ENCODE data around the gene ATP6V1B1. TPM values are rescaled to one million over a fixed set of nuclear protein-coding genes. Genes with fewer than 3 reads are reported as not detected.

ATP6V1B1 gene
- total RNA-seq, 4 donors from 2014 or later = 0.97 to 1.2 TPM; not detected in 2

DNA sequence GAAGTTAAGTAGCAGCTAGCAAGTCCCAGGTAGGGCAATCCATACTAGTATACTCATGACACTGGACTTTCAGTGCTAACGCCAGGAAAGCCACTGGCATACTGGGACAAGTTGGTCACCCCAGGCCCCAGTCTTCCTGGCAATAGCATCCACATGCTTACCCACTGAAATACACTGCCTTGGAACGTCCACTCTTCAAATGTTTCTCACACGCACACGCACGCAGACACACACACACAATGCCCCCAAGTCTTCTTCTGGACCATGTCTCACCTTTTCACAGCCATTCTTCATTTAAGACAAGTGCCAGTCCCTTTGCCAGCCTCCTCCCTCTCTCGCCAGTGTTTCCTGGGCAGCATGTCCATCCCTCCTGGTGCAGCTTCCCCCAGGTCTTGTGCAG, 67.7 kb downstream of the ATP6V1B1 start:
- no peaks in the 10 kb centered on the region for H3K27me3 ChIP-seq
- no peaks in the 10 kb centered on the region for H3K36me3 ChIP-seq
- H3K27ac ChIP-seq = no peak overlapping the region
- no peaks in the 10 kb centered on the region for H3K9me3 ChIP-seq
- TF ChIP-seq POLR2A (IDR thresholded peaks at IDR 0.05) = no peak
- 78 to 87% methylated on average over 6 of the region's 6 CpGs for WGBS, 2 donors
- DNase-seq = no peak
- H3K4me1 ChIP-seq = peaks cover 0 to 20% (median 10%) of the 10 kb centered on the region in 3 donors
- intact Hi-C loops (cut with DNase I) = no loop called here
- H3K4me3 ChIP-seq = no peak overlapping the region

DNA sequence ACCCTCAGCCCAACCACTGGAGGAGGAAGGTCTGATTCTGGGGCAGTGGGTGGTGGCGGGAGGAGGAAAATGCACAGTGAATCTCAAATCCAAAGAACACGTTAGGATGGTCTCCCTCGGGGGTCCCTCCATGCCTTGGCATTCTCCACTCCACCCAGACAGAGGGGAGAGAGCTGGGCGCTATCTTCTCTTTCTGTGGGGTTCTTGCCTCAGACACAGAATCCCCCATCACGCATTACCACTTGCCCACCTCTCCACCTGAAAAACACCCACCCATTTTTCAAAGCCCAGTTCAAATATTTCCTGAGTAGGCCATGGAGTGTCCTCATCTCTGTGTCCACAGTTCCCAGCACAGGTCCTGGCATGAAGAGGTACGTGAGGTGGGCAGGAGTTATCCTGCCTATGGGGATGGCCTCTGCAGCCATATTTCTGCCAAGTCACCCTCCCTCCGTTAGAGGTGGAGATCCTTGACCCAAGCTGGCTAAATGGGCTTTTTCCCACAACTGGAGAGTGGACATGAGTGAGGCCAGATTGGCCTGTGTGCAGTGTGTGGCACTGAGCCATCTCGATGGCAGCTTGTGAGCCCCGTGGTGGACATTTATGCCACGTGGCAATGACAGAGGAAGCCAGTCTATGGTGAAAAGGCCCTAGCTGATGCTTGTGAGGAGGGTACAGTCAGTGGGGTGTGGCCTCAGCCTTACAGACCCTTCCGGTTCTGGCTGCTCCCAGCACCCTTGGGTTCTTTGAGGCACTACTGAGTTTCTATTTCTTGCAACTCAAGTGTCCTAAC, 68.5 kb downstream of the ATP6V1B1 start:
- Histone ChIP-seq H3K4me3 (no peak overlapping the region), H3K36me3 (no peaks in the 10 kb centered on the region), H3K27me3 (peaks cover 0 to 3% (median 0%) of the 10 kb centered on the region in 4 donors), H3K27ac (no peak overlapping the region), H3K9me3 (no peaks in the 10 kb centered on the region), H3K4me1 (peaks cover 0 to 20% (median 10%) of the 10 kb centered on the region in 3 donors)
- TF ChIP-seq, protein P1, sequence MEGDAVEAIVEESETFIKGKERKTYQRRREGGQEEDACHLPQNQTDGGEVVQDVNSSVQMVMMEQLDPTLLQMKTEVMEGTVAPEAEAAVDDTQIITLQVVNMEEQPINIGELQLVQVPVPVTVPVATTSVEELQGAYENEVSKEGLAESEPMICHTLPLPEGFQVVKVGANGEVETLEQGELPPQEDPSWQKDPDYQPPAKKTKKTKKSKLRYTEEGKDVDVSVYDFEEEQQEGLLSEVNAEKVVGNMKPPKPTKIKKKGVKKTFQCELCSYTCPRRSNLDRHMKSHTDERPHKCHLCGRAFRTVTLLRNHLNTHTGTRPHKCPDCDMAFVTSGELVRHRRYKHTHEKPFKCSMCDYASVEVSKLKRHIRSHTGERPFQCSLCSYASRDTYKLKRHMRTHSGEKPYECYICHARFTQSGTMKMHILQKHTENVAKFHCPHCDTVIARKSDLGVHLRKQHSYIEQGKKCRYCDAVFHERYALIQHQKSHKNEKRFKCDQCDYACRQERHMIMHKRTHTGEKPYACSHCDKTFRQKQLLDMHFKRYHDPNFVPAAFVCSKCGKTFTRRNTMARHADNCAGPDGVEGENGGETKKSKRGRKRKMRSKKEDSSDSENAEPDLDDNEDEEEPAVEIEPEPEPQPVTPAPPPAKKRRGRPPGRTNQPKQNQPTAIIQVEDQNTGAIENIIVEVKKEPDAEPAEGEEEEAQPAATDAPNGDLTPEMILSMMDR (IDR thresholded peaks at IDR 0.05) = no peak
- TF ChIP-seq POLR2A (IDR thresholded peaks at IDR 0.05) = no peak
- intact Hi-C loops (cut with DNase I) = no loop called here
- DNase-seq = no peak
- WGBS, 2 donors = 78 to 82% methylated on average over 9 to 10 of the region's 11 CpGs

DNA sequence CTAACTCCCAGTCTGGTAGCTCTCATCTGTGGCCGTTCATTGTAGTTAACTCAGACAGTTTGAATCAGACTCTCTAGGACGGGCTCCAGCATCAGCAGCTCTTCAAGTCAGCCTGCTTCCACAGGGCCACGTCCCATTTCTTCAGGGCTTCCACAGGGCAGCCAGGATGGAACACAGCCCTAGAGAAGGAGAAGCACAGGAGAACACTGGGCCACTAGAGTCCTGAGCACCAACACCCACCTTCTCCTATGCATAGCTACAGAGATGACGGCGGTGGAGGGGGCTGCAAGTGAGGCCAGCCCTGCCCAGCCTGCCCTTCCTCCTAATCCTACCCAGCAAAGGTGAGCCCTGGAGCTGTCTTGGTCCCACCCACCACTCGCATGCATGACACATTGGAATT, 69.2 kb downstream of the ATP6V1B1 start:
- DNase-seq = no peak
- peaks cover 0 to 4% (median 0%) of the 10 kb centered on the region in 4 donors for H3K27me3 ChIP-seq
- intact Hi-C loops (cut with DNase I) = no loop called here
- H3K9me3 ChIP-seq = no peaks in the 10 kb centered on the region
- H3K4me1 ChIP-seq = peaks cover 0 to 20% (median 10%) of the 10 kb centered on the region in 3 donors
- H3K4me3 ChIP-seq = no peak overlapping the region
- H3K27ac ChIP-seq = no peak overlapping the region
- 80 to 84% methylated on average over 2 to 6 of the region's 6 CpGs for WGBS, 2 donors
- TF ChIP-seq, protein P1 (IDR thresholded peaks at IDR 0.05) = no peak
- TF ChIP-seq POLR2A (IDR thresholded peaks at IDR 0.05) = no peak
- no peaks in the 10 kb centered on the region for H3K36me3 ChIP-seq

DNA sequence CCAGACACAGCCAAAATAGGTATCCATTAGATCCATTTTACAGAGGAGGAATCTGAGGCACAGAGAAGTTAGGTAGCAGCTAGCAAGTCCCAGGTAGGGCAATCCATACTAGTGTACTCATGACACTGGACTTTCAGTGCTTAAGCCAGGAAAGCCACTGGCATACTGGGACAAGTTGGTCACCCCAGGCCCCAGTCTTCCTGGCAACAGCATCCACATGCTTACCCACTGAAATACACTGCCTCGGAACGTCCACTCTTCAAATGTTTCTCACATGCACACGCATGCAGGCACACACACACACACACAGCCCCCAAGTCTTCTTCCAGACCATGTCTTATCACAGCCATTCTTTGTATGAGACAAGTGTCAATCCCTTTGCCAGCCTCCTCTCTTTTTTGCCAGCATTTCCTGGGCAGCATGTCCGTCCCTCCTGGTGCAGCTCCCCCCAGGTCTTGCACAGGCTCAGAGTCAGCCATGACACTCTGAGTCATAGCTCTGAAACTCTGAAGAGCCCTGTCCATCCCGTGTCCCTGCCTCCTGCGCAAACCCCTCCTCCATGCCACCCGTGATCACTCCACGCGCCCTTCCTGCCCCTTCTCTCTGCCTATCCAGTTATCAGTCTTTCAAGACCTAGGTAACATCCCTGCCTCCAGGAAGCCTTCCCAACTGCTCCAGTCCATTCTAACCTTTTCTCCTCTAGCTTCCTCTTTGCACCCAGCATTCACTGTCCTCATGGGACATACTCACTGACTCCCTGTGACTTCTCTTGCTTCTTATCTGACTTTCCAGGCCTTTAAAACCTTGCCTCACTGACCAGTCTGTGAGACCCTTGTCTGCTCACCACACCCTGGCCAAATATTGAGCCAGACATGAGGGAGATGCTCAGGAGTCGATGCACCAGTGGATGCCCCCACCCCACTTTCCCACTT, 69.8 kb downstream of the ATP6V1B1 start:
- Histone ChIP-seq H3K4me1 (peaks cover 0 to 19% (median 10%) of the 10 kb centered on the region in 3 donors), H3K27ac (no peak overlapping the region), H3K9me3 (no peaks in the 10 kb centered on the region), H3K4me3 (no peak overlapping the region), H3K27me3 (peaks cover 0 to 8% (median 0%) of the 10 kb centered on the region in 4 donors), H3K36me3 (no peaks in the 10 kb centered on the region)
- intact Hi-C loops (cut with DNase I) = no loop called here
- TF ChIP-seq, protein P1 (IDR thresholded peaks at IDR 0.05) = no peak
- TF ChIP-seq POLR2A (IDR thresholded peaks at IDR 0.05) = no peak
- no peak for DNase-seq
- WGBS, 2 donors = 73 to 76% methylated on average over 9 to 10 of the region's 10 CpGs

DNA sequence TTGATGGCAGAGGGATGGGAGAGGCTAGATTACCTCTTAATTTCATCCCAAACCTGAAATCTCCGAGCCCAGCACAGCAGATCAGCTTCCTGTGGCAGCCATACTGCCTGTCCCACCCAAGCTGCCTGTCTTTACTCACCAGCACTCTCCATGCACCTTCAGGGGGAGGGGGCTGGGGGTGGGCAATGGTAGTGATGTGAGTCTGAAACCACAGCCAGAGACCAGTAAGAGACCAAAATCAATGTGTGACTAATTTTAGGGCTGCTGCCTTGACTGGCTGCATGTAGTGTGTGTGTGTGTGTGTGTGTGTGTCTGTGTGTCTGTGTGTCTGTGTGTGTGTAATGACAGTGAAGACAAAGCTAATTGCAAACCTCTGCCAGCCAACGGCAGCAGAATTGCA, 70.6 kb downstream of the ATP6V1B1 start:
- Histone ChIP-seq H3K4me3 (no peak overlapping the region), H3K4me1 (peaks cover 0 to 11% (median 5%) of the 10 kb centered on the region in 3 donors), H3K27me3 (peaks cover 0 to 15% (median 0%) of the 10 kb centered on the region in 4 donors), H3K9me3 (no peaks in the 10 kb centered on the region), H3K36me3 (no peaks in the 10 kb centered on the region), H3K27ac (no peak overlapping the region)
- intact Hi-C loops (cut with DNase I) = no loop called here
- no peak for TF ChIP-seq POLR2A (IDR thresholded peaks at IDR 0.05)
- TF ChIP-seq, protein P1 (IDR thresholded peaks at IDR 0.05) = no peak
- 43 to 55% methylated on average over 1 to 2 of the region's 2 CpGs for WGBS, 2 donors
- DNase-seq = no peak

Data from esophagus squamous epithelium (tissue), 5 donors.